Right lobe of liver (tissue), 4 donors: Measurements from ENCODE around the gene IZUMO1.

ENCODE experiments used
- POLR2A ChIP-seq: fragments of 450-650 bp; IDR thresholded peaks from one replicate; pipeline ENCODE4 v1.6.1; 2017; ENCODE audit warnings: antibody characterized with exemption, mild to moderate bottlenecking
- TF ChIP-seq, protein P1 (sequence below), 4 donors: fragments of 200-600 bp in 3 of 4; fragments of 450-650 bp in 1 of 4; IDR thresholded peaks; one replicate each; pipeline versions ENCODE4 v1.5.1 to v1.8.0; 2016 to 2022; ENCODE audit warnings: antibody characterized with exemption in 4 of 4, mild to moderate bottlenecking in 2 of 4
- donor health status: DM: no; HTN: no; CAD: no.
- donor health status: DM: no; HTN: no; CAD: no.
- donor health status: DM: no; HTN: yes; CAD: no.

DNA sequence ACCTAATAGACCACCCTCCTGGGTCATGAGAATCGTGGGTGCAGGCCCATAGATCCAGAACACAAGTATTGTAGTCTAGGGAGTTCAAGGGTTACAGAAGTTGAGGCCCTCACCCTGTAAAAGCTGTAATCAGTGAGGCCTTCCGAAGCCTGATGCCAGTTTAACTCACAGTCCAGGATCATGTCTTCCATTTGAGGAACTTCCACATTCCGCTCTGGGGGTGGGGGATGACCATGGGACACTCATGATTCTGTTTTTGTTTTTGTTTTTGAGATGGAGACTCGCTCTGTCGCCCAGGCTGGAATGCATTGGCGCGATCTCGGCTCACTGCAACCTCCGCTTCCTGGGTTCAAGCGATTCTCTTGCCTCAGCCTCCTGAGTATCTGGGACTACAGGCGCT lies 4.6 kb downstream of the IZUMO1 start:
- TF ChIP-seq, protein P1, sequence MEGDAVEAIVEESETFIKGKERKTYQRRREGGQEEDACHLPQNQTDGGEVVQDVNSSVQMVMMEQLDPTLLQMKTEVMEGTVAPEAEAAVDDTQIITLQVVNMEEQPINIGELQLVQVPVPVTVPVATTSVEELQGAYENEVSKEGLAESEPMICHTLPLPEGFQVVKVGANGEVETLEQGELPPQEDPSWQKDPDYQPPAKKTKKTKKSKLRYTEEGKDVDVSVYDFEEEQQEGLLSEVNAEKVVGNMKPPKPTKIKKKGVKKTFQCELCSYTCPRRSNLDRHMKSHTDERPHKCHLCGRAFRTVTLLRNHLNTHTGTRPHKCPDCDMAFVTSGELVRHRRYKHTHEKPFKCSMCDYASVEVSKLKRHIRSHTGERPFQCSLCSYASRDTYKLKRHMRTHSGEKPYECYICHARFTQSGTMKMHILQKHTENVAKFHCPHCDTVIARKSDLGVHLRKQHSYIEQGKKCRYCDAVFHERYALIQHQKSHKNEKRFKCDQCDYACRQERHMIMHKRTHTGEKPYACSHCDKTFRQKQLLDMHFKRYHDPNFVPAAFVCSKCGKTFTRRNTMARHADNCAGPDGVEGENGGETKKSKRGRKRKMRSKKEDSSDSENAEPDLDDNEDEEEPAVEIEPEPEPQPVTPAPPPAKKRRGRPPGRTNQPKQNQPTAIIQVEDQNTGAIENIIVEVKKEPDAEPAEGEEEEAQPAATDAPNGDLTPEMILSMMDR (IDR thresholded peaks at IDR 0.05): no peak
- TF ChIP-seq POLR2A: no peak
